Kidney epithelial cell (primary cell): ENCODE measurements around the gene GPR55. TPM values are rescaled to one million over a fixed set of nuclear protein-coding genes. Genes with fewer than 3 reads are reported as not detected.
"Not testable (repeated sequence)": the region's sequence is repeated elsewhere in the genome, so short reads cannot be mapped to it uniquely, and the experiment has no call there.

Experiments used
- DNase-seq: peaks from one replicate; pipeline ENCODE4 v3.0.0-alpha.2; 2010; ENCODE audit warnings: low read depth
- H3K27me3 ChIP-seq: 2 replicates; pipeline ENCODE4 v1.6.0; 2011; ENCODE audit warnings: low read length; ENCODE audit not compliant: control insufficient read depth, insufficient read depth
- H3K36me3 ChIP-seq: 2 replicates; pipeline ENCODE4 v1.5.1; 2011; ENCODE audit warnings: low read length; ENCODE audit not compliant: control insufficient read depth, insufficient read depth
- H3K4me3 ChIP-seq: 2 replicates; pipeline ENCODE4 v1.5.1; 2011; ENCODE audit warnings: low read depth, mild to moderate bottlenecking, control low read depth, low read length
- total RNA-seq: library from RNA; depleted of rRNA; stranded (reverse); fragments of >200 nt; gene quantifications from 2 replicates; pipeline ENCODE4 v1.2.3, GENCODE V29; 2015
- TF ChIP-seq, protein P1 (sequence below): IDR thresholded peaks from 2 replicates; pipeline ENCODE4 v1.5.1; 2011; ENCODE audit warnings: mild to moderate bottlenecking, moderate library complexity, low read length, control low read depth, inconsistent platforms; ENCODE audit not compliant: insufficient read depth, poor library complexity, severe bottlenecking

GPR55 gene
- total RNA-seq, 1 donor from 2014 or later, result not detected

DNA sequence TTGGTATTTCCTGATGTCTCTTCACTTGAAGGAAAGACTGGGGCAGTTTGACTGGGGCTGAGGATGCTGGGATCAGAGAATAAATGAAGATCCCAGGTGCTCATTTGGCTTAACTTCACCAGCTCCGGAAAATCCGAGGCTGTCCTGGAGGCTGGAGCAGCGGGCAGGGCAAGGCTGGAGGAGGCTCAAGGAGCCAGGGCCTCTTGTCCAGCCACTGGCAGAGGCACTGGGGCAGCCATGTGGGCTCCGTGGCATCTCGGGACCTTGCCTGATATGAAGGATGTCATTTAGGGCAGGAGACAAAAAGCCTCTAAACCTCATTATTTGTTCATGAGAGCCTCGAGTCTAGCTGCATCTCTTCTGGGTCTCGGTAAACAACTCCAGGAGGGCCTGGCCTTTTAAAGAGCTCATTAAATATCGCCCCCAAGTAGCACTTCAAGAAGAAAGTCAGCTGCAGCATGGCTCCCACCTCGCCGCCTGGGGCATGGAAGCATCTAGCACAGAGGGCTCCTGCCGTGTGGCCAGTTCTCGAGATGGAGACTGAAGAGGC is 13.5 kb upstream of the GPR55 start:
- Histone ChIP-seq H3K4me3 (no peak overlapping the region), H3K36me3 (no peaks in the 10 kb centered on the region), H3K27me3 (peaks cover 10% of the 10 kb centered on the region)
- TF ChIP-seq, protein P1, sequence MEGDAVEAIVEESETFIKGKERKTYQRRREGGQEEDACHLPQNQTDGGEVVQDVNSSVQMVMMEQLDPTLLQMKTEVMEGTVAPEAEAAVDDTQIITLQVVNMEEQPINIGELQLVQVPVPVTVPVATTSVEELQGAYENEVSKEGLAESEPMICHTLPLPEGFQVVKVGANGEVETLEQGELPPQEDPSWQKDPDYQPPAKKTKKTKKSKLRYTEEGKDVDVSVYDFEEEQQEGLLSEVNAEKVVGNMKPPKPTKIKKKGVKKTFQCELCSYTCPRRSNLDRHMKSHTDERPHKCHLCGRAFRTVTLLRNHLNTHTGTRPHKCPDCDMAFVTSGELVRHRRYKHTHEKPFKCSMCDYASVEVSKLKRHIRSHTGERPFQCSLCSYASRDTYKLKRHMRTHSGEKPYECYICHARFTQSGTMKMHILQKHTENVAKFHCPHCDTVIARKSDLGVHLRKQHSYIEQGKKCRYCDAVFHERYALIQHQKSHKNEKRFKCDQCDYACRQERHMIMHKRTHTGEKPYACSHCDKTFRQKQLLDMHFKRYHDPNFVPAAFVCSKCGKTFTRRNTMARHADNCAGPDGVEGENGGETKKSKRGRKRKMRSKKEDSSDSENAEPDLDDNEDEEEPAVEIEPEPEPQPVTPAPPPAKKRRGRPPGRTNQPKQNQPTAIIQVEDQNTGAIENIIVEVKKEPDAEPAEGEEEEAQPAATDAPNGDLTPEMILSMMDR, result no peak
- DNase-seq, result no peak

DNA sequence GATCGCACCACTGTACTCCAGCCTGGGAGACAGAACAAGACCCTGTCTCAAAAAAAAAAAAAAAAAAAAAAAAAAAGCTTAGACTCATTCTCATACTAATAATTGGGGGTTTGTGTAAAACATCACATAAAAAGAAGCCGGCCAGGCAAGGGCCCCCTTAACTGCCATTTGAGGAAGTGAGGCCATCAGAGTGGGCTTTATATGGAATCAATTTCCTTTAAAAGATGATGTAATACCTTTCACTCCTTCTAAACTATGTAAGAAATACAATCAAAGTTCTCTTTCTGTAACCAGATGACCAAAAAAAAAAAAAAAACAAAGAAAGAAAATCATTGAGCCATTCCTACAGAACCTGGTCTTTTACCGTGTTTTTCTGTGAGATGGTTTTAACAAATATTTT is 13.1 kb upstream of the GPR55 start:
- TF ChIP-seq, protein P1, result no peak
- peaks cover 7% of the 10 kb centered on the region for H3K27me3 ChIP-seq
- no peak for DNase-seq

DNA sequence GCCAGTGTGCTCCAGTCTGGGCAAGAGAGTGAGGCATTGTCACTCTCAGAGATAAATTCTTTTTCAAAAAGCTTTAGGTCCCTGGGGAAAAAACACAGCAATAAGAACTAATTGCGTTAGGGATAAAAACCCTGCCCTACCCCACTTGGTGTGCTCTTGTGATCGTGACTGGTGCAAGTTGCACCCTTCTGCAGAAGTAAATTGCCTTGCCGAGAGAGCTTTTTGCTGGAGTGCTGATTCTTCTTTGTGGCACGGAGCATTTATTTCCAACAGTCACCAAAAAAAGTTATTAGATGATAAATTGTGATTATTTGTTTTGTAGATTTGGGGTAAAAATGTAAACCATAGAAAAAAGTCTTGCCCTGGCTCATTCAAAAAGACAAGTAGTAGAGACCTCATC is 12.3 kb upstream of the GPR55 start:
- H3K36me3 ChIP-seq, result no peaks in the 10 kb centered on the region
- H3K4me3 ChIP-seq, result no peak overlapping the region
- TF ChIP-seq, protein P1, result no peak
- H3K27me3 ChIP-seq, result peaks cover 5% of the 10 kb centered on the region
- DNase-seq, result no peak

More for the DNA sequence above, 13.1 kb upstream of the GPR55 start:
- Histone ChIP-seq H3K36me3 (no peaks in the 10 kb centered on the region), H3K4me3 (no peak overlapping the region)

DNA sequence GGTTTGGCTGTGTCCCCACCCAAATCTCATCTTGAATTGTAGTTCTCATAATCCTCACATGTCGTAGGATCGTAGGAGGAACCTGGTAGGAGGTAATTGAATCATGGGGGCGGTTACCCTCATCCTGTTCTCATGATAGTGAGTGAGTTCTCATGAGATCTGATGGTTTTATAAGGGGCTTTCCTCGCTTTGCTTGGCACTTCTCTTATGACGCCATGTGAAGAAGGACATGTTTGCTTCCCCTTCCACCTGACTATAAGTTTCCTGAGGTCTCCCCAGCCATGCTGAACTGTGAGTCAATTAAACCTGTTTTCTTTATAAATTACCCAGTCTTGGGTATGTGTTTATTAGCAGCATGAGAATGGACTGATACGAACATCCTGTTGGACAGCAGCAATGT is 11.2 kb upstream of the GPR55 start:
- H3K4me3 ChIP-seq, H3K36me3 ChIP-seq, DNase-seq: not testable (repeated sequence)
- H3K27me3 ChIP-seq, result peaks cover 12% of the 10 kb centered on the region

GRCh38 chr2:230935130-230935430 is 10.0 kb upstream of the GPR55 start:
- DNase-seq, result no peak
- TF ChIP-seq, protein P1, result no peak
- Histone ChIP-seq H3K4me3 (no peak overlapping the region), H3K27me3 (peaks cover 11% of the 10 kb centered on the region), H3K36me3 (no peaks in the 10 kb centered on the region)

DNA sequence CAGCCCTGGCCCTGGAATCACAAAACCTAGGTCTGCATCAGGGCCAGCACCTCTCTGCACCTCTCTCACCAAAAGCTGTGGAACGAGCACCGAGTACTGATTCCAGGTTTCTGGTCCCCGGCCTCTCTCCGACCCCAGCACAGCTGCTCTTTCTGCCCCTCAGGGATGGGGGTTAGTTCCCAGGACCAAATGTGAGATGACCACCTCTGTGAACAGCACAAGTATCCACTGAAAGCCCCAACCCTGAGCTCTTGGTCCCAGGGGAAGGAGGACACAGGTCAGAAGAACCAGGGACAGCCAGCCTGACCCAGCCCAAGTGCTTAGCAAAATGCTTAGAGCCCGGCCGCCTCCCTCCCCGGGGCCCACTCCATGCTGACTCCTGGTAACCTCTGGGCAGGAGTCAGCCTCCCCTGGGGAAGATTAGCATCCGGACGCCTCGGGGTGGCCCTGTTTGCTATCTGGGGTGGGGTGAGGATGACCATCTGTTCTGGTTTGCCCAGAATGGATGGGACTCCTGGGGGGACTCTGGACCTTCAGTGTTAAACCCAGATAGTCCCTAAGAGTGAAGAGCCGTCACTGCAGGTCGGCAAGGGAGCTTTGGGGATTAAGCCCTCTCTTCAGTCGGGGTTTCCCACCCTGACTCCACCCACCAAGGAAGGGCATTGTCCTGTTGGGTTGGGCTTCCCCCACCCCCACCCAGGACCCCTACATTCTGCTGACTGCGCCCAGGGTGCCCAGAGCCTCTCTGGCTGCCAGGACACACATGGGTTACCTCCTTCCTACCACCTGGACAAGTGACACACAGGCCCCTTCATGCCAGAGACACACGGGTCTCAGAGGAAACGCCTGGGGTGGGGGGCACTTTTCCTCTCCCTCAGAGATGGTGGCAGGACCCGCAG is 9.4 kb upstream of the GPR55 start:
- peaks cover 14% of the 10 kb centered on the region for H3K27me3 ChIP-seq
- DNase-seq, result no peak
- H3K36me3 ChIP-seq, result no peaks in the 10 kb centered on the region
- H3K4me3 ChIP-seq, result no peak overlapping the region
- TF ChIP-seq, protein P1, result no peak
